Fibroblast of the aortic adventitia (primary cell): Measurements from ENCODE around the gene PROK1. TPM values are rescaled to one million over a fixed set of nuclear protein-coding genes. Genes with fewer than 3 reads are reported as not detected.

Experiments used
- DNase-seq: peaks from one replicate; pipeline ENCODE4 v3.0.0-alpha.2; 2010; ENCODE audit warnings: low read depth
- H3K4me3 ChIP-seq: 2 replicates; pipeline ENCODE4 v1.5.1; 2011; ENCODE audit warnings: low read depth, mild to moderate bottlenecking, control low read depth, low read length, moderate library complexity
- CTCF ChIP-seq: IDR thresholded peaks from 2 replicates; pipeline ENCODE4 v1.5.1; 2011; ENCODE audit warnings: mild to moderate bottlenecking, low read length, control low read depth, inconsistent platforms; ENCODE audit not compliant: insufficient read depth
- total RNA-seq: library from RNA; depleted of rRNA; stranded (reverse); fragments of >200 nt; gene quantifications from 2 replicates; pipeline ENCODE4 v1.2.3, GENCODE V29; 2012; ENCODE audit warnings: low replicate concordance

Gene PROK1
- total RNA-seq, 1 donor, result not detected

DNA sequence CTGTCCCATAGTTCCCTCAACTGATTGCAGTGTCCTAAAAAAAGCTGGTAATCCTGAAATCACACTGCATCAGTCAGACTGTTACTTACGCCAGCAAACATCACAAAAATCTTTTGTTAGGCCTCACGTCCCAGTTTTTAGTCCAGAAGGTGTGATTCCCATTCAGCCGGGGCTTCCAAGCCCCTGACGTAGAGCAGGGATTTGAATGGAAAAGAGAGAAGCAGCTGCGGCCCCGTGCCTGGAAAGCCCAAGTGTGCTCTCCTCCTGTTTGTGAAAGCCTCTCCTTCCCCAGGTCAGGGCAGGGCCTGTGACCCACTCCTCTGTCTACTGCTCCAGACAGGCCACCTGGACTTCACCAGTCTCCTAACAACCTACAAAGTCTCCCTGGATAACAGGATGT lies 47.3 kb downstream of the PROK1 start:
- DNase-seq, result no peak
- no peak for TF ChIP-seq CTCF
- H3K4me3 ChIP-seq, result no peak overlapping the region

- no peak overlapping the region for H3K4me3 ChIP-seq
- TF ChIP-seq CTCF, result no peak
- DNase-seq, result no peak
Measured at GRCh38 chr1:110501488-110502132, 50.7 kb downstream of the PROK1 start.

DNA sequence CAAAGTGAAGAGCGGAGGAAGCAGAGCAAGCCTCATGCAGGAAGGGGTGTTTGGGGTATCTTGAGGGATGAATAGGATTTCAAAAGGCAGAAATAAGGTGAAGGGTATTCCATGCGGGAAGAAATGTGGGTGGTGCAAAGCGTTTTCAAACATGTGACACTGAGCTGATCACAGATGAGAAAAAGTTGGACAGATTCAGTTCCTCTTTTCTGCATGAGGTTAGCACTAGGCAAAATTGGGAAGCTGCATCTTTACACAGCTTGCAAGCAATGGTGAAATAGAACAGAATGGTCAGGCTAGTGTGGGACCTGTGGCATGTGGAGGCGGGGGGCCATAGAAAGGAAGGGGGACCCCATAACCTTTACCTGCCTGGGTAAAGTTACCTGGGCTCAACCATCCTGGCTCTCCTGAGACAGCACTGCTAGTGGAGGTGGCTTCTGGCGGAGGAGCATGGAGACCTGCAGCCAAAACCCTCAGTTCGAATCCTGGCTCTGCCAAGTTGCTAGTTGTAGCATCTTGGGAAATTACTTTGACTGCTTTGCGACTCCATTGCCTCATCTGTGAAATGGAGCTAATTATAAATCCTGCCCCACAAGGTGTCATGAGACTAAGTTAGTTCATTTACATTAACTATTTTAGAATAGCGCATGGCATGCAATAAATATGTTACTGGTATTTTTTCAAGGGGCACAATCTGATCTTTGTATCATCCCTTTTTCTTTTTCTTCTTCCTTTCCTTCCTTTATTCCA lies 51.6 kb downstream of the PROK1 start:
- no peak for DNase-seq
- no peak overlapping the region for H3K4me3 ChIP-seq
- no peak for TF ChIP-seq CTCF

GRCh38 chr1:110503471-110503870 lies 52.5 kb downstream of the PROK1 start:
- TF ChIP-seq CTCF, result no peak

DNA sequence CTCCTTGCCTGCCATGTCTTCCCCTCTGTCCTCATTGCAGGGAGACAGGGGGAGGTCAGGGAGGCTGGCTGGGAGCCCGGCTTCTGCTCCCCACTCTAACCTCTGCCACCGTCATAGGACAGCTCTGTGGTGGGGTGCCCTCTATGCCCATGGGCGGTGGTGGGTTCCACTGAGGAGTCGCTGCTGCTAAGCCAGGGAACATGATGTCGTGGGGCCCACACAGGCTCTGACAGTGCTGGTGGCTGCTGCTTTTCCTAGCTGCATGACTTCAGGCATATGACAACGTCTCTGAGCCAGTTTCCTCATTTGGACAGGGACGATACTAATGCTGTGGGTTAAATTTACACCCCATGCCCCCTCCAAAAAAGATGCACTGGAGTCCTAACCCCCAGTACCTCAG lies 53.3 kb downstream of the PROK1 start:
- no peak for DNase-seq
- no peak for TF ChIP-seq CTCF
- no peak overlapping the region for H3K4me3 ChIP-seq

More at GRCh38 chr1:110503471-110503870, 52.5 kb downstream of the PROK1 start:
- no peak for DNase-seq
- no peak overlapping the region for H3K4me3 ChIP-seq

DNA sequence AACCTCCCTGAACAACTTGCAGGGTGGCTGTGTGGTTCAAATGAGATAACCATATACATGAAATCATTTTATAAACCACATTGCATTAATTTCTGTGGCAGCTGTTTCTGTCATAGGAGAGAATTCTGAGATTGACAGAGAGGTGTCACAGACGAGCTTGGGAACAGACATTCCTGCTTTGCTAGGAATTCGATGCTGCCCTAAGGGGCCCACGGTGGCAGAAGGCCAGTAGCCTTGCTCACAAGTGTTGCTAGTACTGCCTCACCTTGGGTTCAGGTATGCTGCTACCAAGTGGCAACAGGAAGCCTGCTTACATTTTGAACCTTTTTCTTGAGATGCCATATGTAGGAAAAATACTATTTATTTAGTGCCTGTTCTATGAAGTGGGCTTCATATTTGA lies 54.6 kb downstream of the PROK1 start:
- no peak overlapping the region for H3K4me3 ChIP-seq
- no peak for TF ChIP-seq CTCF
- DNase-seq, result no peak
